OCI-LY1 (cell line): ENCODE measurements around the gene LYZL4.

Source experiments
- H2AFZ ChIP-seq: fragments of 200-600 bp; sonication (generic), shearing (Covaris generic); 2 replicates; pipeline ENCODE4 v1.6.0; 2014; ENCODE audit warnings: antibody characterized with exemption, mild to moderate bottlenecking, low read length
- H3F3A ChIP-seq: fragments of 200-600 bp; sonication (generic), shearing (Covaris generic); 2 replicates; pipeline ENCODE4 v1.6.0; 2014; ENCODE audit warnings: mild to moderate bottlenecking, antibody characterized with exemption, low read length, moderate library complexity; ENCODE audit not compliant: insufficient read depth
- H3K27ac ChIP-seq: fragments of 200-600 bp; sonication (generic); 2 replicates; pipeline ENCODE4 v1.5.1; 2014; ENCODE audit warnings: low read length, mixed run types, mild to moderate bottlenecking, low read depth; ENCODE audit not compliant: poor library complexity, severe bottlenecking
- H3K27me3 ChIP-seq: fragments of 200-600 bp; sonication (generic); 2 replicates; pipeline ENCODE4 v1.6.0; 2014; ENCODE audit warnings: antibody characterized with exemption, mild to moderate bottlenecking, low read length, moderate library complexity; ENCODE audit not compliant: insufficient read depth
- H3K36me3 ChIP-seq: fragments of 200-600 bp; sonication (generic); 2 replicates; pipeline ENCODE4 v1.6.1; 2014; ENCODE audit warnings: mild to moderate bottlenecking, antibody characterized with exemption, low read length, moderate library complexity, mixed read lengths; ENCODE audit not compliant: insufficient read depth
- H3K4me1 ChIP-seq: fragments of 200-600 bp; sonication (generic); 2 replicates; pipeline ENCODE4 v1.5.1; 2014; ENCODE audit warnings: mild to moderate bottlenecking, low read length, moderate library complexity; ENCODE audit not compliant: insufficient read depth, severe bottlenecking
- H3K4me2 ChIP-seq: fragments of 200-600 bp; sonication (generic), shearing (Covaris generic); 2 replicates; pipeline ENCODE4 v1.6.1; 2014; ENCODE audit warnings: low read length
- H3K4me3 ChIP-seq: fragments of 200-600 bp; sonication (generic); 2 replicates; pipeline ENCODE4 v1.5.1; 2014; ENCODE audit warnings: low read length, low read depth, mild to moderate bottlenecking, mixed read lengths; ENCODE audit not compliant: poor library complexity, severe bottlenecking
- H3K79me2 ChIP-seq: fragments of 200-600 bp; shearing (Covaris generic); 2 replicates; pipeline ENCODE4 v1.6.1; 2016; ENCODE audit warnings: mixed run types, low read length, mixed read lengths; ENCODE audit not compliant: insufficient read depth
- H3K9ac ChIP-seq: fragments of 200-600 bp; sonication (generic), shearing (Covaris generic); 2 replicates; pipeline ENCODE4 v1.6.1; 2014; ENCODE audit warnings: mild to moderate bottlenecking, low read length, mixed read lengths
- H3K9me2 ChIP-seq: fragments of 200-600 bp; sonication (generic), shearing (Covaris generic); 2 replicates; pipeline ENCODE4 v1.6.1; 2014; ENCODE audit warnings: low read depth, mild to moderate bottlenecking, low read length, mixed read lengths
- H3K9me3 ChIP-seq: fragments of 200-600 bp; shearing (Covaris generic); 2 replicates; pipeline ENCODE4 v1.6.1; 2014; ENCODE audit warnings: low read length, mixed read lengths
- H4K20me1 ChIP-seq: fragments of 200-600 bp; sonication (generic), shearing (Covaris generic); 2 replicates; pipeline ENCODE4 v1.6.0; 2016; ENCODE audit warnings: mild to moderate bottlenecking, low read length; ENCODE audit not compliant: insufficient read depth
- EZH2 ChIP-seq: fragments of 200-600 bp; sonication (generic), shearing (Covaris generic); IDR thresholded peaks from 2 replicates; pipeline ENCODE4 v1.8.0; 2017; ENCODE audit warnings: borderline replicate concordance, mixed run types, mild to moderate bottlenecking, antibody characterized with exemption, low read length, moderate library complexity, mixed read lengths
- TF ChIP-seq, protein P1 (sequence below): fragments of 200-600 bp; sonication (generic), shearing (Covaris generic); IDR thresholded peaks from 2 replicates; pipeline ENCODE4 v1.5.1; 2017; ENCODE audit warnings: mild to moderate bottlenecking, antibody characterized with exemption, low read length, moderate library complexity, mixed read lengths

Gene LYZL4, protein sequence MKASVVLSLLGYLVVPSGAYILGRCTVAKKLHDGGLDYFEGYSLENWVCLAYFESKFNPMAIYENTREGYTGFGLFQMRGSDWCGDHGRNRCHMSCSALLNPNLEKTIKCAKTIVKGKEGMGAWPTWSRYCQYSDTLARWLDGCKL

DNA sequence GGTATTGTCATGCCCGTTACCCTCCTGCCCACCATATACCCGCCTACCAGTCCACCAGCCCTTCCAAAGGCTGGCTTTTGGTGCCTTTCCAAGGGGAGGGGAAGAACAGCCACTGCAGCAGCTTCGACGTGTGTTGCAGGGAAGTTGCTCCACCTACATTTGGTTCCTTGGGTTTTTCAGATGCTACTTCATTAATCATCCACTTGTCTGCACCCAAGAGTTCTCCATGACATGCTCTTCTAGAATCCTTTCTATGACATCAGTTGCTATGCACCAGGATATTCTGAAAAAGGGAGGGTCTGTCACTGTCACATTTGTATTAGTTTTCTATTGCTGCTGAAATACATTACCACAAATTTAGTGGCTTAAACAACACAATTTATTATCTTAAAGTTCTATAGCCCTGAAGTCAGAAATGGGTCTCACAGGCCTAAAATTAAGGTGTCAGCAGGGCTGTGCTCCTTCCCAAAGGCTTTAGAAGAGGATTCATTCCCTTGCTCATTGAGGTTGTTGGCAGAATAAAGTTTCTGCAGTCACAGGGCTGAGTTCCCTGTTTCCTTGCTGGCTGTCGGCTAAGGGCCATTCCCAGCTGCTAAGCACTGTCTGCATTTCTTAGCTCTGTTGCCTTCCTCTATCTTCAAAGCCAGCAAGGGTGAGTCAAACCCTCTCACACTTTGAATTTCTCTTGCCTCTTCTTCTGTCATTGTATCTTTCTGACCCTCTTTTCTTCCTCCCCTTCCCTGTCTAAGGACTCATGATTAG, at the start of gene LYZL4:
LYZL4 (minus strand) TSS at position 241 of the 762 bp plus-strand sequence. CDS start 3,359 bp downstream, outside the sequence.
- Histone ChIP-seq H3K9me2 (no peaks in the 10 kb centered on the region), H3K27ac (no peak within 1 kb of the TSS), H3K4me3 (no peak within 1 kb of the TSS), H3K9me3 (no peaks in the 10 kb centered on the region), H2AFZ (no peak within 1 kb of the TSS), H4K20me1 (no peaks in the 10 kb centered on the region), H3K27me3 (no peaks in the 10 kb centered on the region), H3F3A (no peaks in the 10 kb centered on the region), H3K79me2 (no peaks in the 10 kb centered on the region), H3K36me3 (no peaks in the 10 kb centered on the region), H3K9ac (no peak within 1 kb of the TSS), H3K4me2 (no peak within 1 kb of the TSS), H3K4me1 (no peaks in the 10 kb centered on the region)
- TF ChIP-seq EZH2: no peak
- TF ChIP-seq, protein P1, sequence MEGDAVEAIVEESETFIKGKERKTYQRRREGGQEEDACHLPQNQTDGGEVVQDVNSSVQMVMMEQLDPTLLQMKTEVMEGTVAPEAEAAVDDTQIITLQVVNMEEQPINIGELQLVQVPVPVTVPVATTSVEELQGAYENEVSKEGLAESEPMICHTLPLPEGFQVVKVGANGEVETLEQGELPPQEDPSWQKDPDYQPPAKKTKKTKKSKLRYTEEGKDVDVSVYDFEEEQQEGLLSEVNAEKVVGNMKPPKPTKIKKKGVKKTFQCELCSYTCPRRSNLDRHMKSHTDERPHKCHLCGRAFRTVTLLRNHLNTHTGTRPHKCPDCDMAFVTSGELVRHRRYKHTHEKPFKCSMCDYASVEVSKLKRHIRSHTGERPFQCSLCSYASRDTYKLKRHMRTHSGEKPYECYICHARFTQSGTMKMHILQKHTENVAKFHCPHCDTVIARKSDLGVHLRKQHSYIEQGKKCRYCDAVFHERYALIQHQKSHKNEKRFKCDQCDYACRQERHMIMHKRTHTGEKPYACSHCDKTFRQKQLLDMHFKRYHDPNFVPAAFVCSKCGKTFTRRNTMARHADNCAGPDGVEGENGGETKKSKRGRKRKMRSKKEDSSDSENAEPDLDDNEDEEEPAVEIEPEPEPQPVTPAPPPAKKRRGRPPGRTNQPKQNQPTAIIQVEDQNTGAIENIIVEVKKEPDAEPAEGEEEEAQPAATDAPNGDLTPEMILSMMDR: no peak

DNA sequence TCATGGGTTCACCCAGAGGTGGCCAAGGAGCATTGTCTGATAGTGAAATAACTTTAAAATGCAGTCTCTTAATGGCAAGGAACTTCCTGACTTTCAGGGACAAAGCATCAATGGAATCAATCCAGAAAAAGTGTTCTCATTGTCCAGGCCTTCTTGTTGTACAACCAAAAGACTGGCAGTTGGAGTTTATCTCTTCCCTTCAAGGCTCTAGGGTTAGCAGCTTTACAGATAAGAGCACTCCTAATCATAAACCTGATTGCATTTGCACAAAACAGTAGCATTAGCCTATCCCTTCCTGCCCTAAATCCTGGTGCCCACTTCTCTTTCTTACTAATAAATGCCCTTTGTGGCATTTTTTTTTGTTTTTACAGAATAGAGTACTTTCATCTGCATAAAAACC, 48.7 kb upstream of the LYZL4 start:
- no peaks in the 10 kb centered on the region for H3K79me2 ChIP-seq
- no peaks in the 10 kb centered on the region for H3F3A ChIP-seq
- TF ChIP-seq, protein P1: no peak
- no peak for TF ChIP-seq EZH2
- H3K9me2 ChIP-seq: no peaks in the 10 kb centered on the region
- H3K4me1 ChIP-seq: no peaks in the 10 kb centered on the region
- H4K20me1 ChIP-seq: no peaks in the 10 kb centered on the region
- no peaks in the 10 kb centered on the region for H3K9me3 ChIP-seq
- no peak overlapping the region for H3K27ac ChIP-seq
- H3K4me2 ChIP-seq: no peak overlapping the region
- H3K36me3 ChIP-seq: no peaks in the 10 kb centered on the region
- H3K27me3 ChIP-seq: no peaks in the 10 kb centered on the region
- H3K9ac ChIP-seq: no peak overlapping the region
- no peak overlapping the region for H2AFZ ChIP-seq
- H3K4me3 ChIP-seq: no peak overlapping the region

DNA sequence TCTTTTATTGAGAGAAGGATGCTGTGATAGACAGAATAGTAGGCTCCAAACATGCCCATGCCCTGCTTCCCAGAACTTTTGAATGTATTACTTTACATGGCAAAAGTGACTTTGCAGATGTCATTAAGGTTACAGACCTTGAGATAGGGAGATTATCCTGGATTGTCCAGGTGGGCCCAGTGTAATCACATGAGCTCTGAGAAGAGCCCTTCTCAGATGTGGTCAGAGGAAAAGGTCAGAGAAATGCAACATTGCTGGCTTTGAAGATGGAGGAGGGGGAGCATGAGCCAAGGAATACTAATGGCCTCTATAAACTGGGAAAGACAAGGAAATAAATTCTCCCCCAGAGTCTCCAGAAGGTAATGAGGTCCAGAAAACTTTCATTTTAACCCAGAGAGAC, 45.8 kb upstream of the LYZL4 start:
- Histone ChIP-seq H3K27ac (no peak overlapping the region), H3K79me2 (no peaks in the 10 kb centered on the region), H2AFZ (no peak overlapping the region), H3F3A (no peaks in the 10 kb centered on the region), H3K9me3 (no peaks in the 10 kb centered on the region), H3K9me2 (no peaks in the 10 kb centered on the region), H3K4me2 (no peak overlapping the region), H3K36me3 (no peaks in the 10 kb centered on the region), H3K4me3 (no peak overlapping the region), H3K9ac (no peak overlapping the region), H3K27me3 (no peaks in the 10 kb centered on the region), H4K20me1 (no peaks in the 10 kb centered on the region), H3K4me1 (no peaks in the 10 kb centered on the region)
- TF ChIP-seq, protein P1: no peak
- TF ChIP-seq EZH2: no peak
